ENCODE results near the gene PAQR3. TPM values are rescaled to one million over a fixed set of nuclear protein-coding genes. Genes with fewer than 3 reads are reported as not detected.
A peak's percentile ranks its signal among the peaks of the same experiment; 100 is the strongest.

The PAQR3 gene
- total and polyA plus RNA-seq, 2 experiments from 2014 or later: 15.9 to 36.3 TPM

- H3K79me2 ChIP-seq (replicated peaks; ENCODE audit: insufficient read depth): no peaks in the 10 kb centered on the region
- DNase-seq (ENCODE audit: low spot score) (no peak), ATAC-seq (no peak)
- Mint-ChIP-seq H3K9me3 (no peaks in the 10 kb centered on the region; the same call in 2 of the 3 replicates), H3K27ac (no peak overlapping the region), H3K27me3 (ENCODE audit: insufficient read depth, low read depth, poor library complexity) (no peaks in the 10 kb centered on the region), H3K36me3 (ENCODE audit: low read depth) (no peaks in the 10 kb centered on the region), H3K4me3 (no peak overlapping the region), H3K4me1 (no peaks in the 10 kb centered on the region)
- H3K36me3 ChIP-seq (ENCODE audit: insufficient read depth): no peaks in the 10 kb centered on the region
- no peaks in the 10 kb centered on the region for H3K27me3 ChIP-seq (ENCODE audit: insufficient read depth)
- H4K20me1 ChIP-seq (replicated peaks; ENCODE audit: insufficient read depth): no peaks in the 10 kb centered on the region
- no peak overlapping the region for H3K4me3 ChIP-seq
- no peaks in the 10 kb centered on the region for H3F3A ChIP-seq (replicated peaks; ENCODE audit: low read depth)
- no peak overlapping the region for H3K4me2 ChIP-seq
- H3K9me2 ChIP-seq (ENCODE audit: insufficient read depth): no peaks in the 10 kb centered on the region
- no peak overlapping the region for H2AFZ ChIP-seq
- no peaks in the 10 kb centered on the region for H3K4me1 ChIP-seq (ENCODE audit: insufficient read depth)
- no peak overlapping the region for H3K27ac ChIP-seq (ENCODE audit: low read depth)
- TF ChIP-seq EZH2 (IDR thresholded peaks at IDR 0.05; ENCODE audit: low read depth, unreplicated experiment) (no peak), STAT1 (IDR thresholded peaks at IDR 0.05; ENCODE audit: unreplicated experiment) (no peak), JUNB (IDR thresholded peaks at IDR 0.05; ENCODE audit: unreplicated experiment) (no peak)
These were observed 14.0 kb upstream of the PAQR3 start for GRCh38 chr4:78953231-78953630.

- Histone ChIP-seq H3K36me3 (ENCODE audit: insufficient read depth) (no peaks in the 10 kb centered on the region), H4K20me1 (replicated peaks; ENCODE audit: insufficient read depth) (no peaks in the 10 kb centered on the region), H3K79me2 (replicated peaks; ENCODE audit: insufficient read depth) (no peaks in the 10 kb centered on the region), H3K27ac (ENCODE audit: low read depth) (no peak overlapping the region), H3K4me3 (no peak overlapping the region), H3K4me1 (ENCODE audit: insufficient read depth) (no peaks in the 10 kb centered on the region), H3K4me2 (no peak overlapping the region), H3K27me3 (ENCODE audit: insufficient read depth) (no peaks in the 10 kb centered on the region), H3K9me2 (ENCODE audit: insufficient read depth) (no peaks in the 10 kb centered on the region), H3F3A (replicated peaks; ENCODE audit: low read depth) (no peaks in the 10 kb centered on the region), H2AFZ (no peak overlapping the region)
- no peak for TF ChIP-seq CREB1 (CRISPR knock-in tag; IDR thresholded peaks at IDR 0.05; ENCODE audit: low read depth)
- TF ChIP-seq ZNF462 (CRISPR knock-in tag; IDR thresholded peaks at IDR 0.05): no peak
- no peak for TF ChIP-seq EZH2 (IDR thresholded peaks at IDR 0.05; ENCODE audit: low read depth, unreplicated experiment)
- TF ChIP-seq STAT1 (IDR thresholded peaks at IDR 0.05; ENCODE audit: unreplicated experiment): no peak
- TF ChIP-seq ZNF114 (CRISPR knock-in tag; IDR thresholded peaks at IDR 0.05): no peak
- TF ChIP-seq CTCF (conservative IDR thresholded peaks at IDR 0.05; ENCODE audit: low read depth in 2 of 2): peak; percentile 83 to 84
- TF ChIP-seq EZH2phosphoT487 (IDR thresholded peaks at IDR 0.05; ENCODE audit: unreplicated experiment): no peak
- no peak overlapping the region for H3K27ac Mint-ChIP-seq
- no peaks in the 10 kb centered on the region for H3K4me1 Mint-ChIP-seq
- H3K27me3 Mint-ChIP-seq (ENCODE audit: insufficient read depth, low read depth, poor library complexity): peaks cover 2% of the 10 kb centered on the region
- DNase-seq (ENCODE audit: low spot score) (peak; percentile 60), ATAC-seq (peak; percentile 56)
- H3K36me3 Mint-ChIP-seq (ENCODE audit: low read depth): no peaks in the 10 kb centered on the region
- H3K4me3 Mint-ChIP-seq: no peak overlapping the region
- no peaks in the 10 kb centered on the region; the same call in 2 of the 3 replicates for H3K9me3 Mint-ChIP-seq
These were observed 12.7 kb upstream of the PAQR3 start for GRCh38 chr4:78951862-78952472.

Measured in GM23338 (cell line).